CD14-positive monocyte (primary cell): ENCODE measurements around the gene ZNF365. TPM values are rescaled to one million over a fixed set of nuclear protein-coding genes. Genes with fewer than 3 reads are reported as not detected.

Source experiments
- DNase-seq, 3 donors: peaks; one replicate each; pipeline ENCODE4 v3.0.0-alpha.2; 2011 to 2022
- H2AFZ ChIP-seq: 2 replicates; pipeline ENCODE4 v1.6.0; 2012; ENCODE audit warnings: mild to moderate bottlenecking, low read depth, low read length, inconsistent platforms; ENCODE audit not compliant: insufficient read depth, poor library complexity, severe bottlenecking
- H3K27ac ChIP-seq, 2 donors: 1 replicate in 1 of 2; 2 replicates in 1 of 2; pipeline ENCODE4 v1.5.1; 2012 to 2013; ENCODE audit warnings: low read length in 2 of 2, control low read depth in 1 of 2, inconsistent platforms in 1 of 2, low read depth in 1 of 2, mild to moderate bottlenecking in 1 of 2
- H3K27me3 ChIP-seq, 2 donors: one replicate each; pipeline versions ENCODE4 v1.6.0 to v1.6.1; 2011 to 2013; ENCODE audit warnings: low read length in 2 of 2; ENCODE audit not compliant: control insufficient read depth in 2 of 2, insufficient read depth in 2 of 2
- H3K36me3 ChIP-seq, 2 donors: replicated peaks in 1 of 2; 1 replicate in 1 of 2; 2 replicates in 1 of 2; pipeline versions ENCODE4 v1.5.1 to v1.6.1; 2012 to 2013; ENCODE audit warnings: low read length in 2 of 2, control low read depth in 1 of 2, inconsistent platforms in 1 of 2, mild to moderate bottlenecking in 1 of 2; ENCODE audit not compliant: insufficient read depth in 2 of 2, control insufficient read depth in 1 of 2
- H3K4me1 ChIP-seq, 2 donors: 1 replicate in 1 of 2; 2 replicates in 1 of 2; pipeline versions ENCODE4 v1.5.1 to v1.6.1; 2012 to 2013; ENCODE audit warnings: low read length in 2 of 2, control low read depth in 1 of 2, inconsistent platforms in 1 of 2, mild to moderate bottlenecking in 1 of 2, moderate library complexity in 1 of 2; ENCODE audit not compliant: insufficient read depth in 2 of 2, control insufficient read depth in 1 of 2
- H3K4me2 ChIP-seq: replicated peaks from 2 replicates; pipeline ENCODE3; 2012; ENCODE audit warnings: low read length, moderate library complexity, mild to moderate bottlenecking; ENCODE audit not compliant: poor library complexity, severe bottlenecking; ENCODE audit errors: extremely low read depth
- H3K4me3 ChIP-seq, 3 experiments: fragments of 200-600 bp in 1 of 3; sonication (generic) in 1 of 3; replicated peaks in 1 of 3; 1 replicate in 2 of 3; 2 replicates in 1 of 3; pipeline ENCODE4 v1.5.1; 2011 to 2013; ENCODE audit warnings: low read length in 3 of 3, mild to moderate bottlenecking in 3 of 3, control low read depth in 2 of 3, low read depth in 2 of 3, inconsistent platforms in 1 of 3, moderate library complexity in 1 of 3
- H3K79me2 ChIP-seq: 2 replicates; pipeline ENCODE4 v1.6.0; 2012; ENCODE audit warnings: mild to moderate bottlenecking, control low read depth, inconsistent platforms, low read length, moderate library complexity; ENCODE audit not compliant: insufficient read depth
- H3K9ac ChIP-seq: 2 replicates; pipeline ENCODE4 v1.6.0; 2017; ENCODE audit warnings: low read length, mild to moderate bottlenecking; ENCODE audit not compliant: insufficient read depth, poor library complexity, severe bottlenecking
- H3K9me3 ChIP-seq, 2 donors: replicated peaks in 1 of 2; 1 replicate in 1 of 2; 2 replicates in 1 of 2; pipeline versions ENCODE4 v1.5.1 to v1.6.1; 2012 to 2013; ENCODE audit warnings: low read length in 2 of 2, control low read depth in 1 of 2; ENCODE audit not compliant: control insufficient read depth in 1 of 2, insufficient read depth in 1 of 2
- H4K20me1 ChIP-seq: 2 replicates; pipeline ENCODE4 v1.6.0; 2012; ENCODE audit warnings: mild to moderate bottlenecking, low read length, control low read depth, moderate library complexity; ENCODE audit not compliant: insufficient read depth
- H3K27ac Mint-ChIP-seq, 7 donors: one replicate each; pipeline ENCODE4 v1.8.0; 2020; ENCODE audit warnings: mild to moderate bottlenecking in 7 of 7, mixed read lengths in 7 of 7, moderate library complexity in 6 of 7, inconsistent platforms in 2 of 7
- H3K27me3 Mint-ChIP-seq, 3 donors: one replicate each; pipeline ENCODE4 v1.8.0; 2021 to 2022; ENCODE audit warnings: low read depth in 3 of 3, mild to moderate bottlenecking in 3 of 3, mixed read lengths in 3 of 3, moderate library complexity in 3 of 3, inconsistent platforms in 1 of 3
- H3K36me3 Mint-ChIP-seq, 2 donors: one replicate each; pipeline ENCODE4 v1.8.0; 2020; ENCODE audit warnings: mixed read lengths in 2 of 2, inconsistent platforms in 1 of 2, mild to moderate bottlenecking in 1 of 2
- H3K4me1 Mint-ChIP-seq: one replicate; pipeline ENCODE4 v1.8.0; 2020; ENCODE audit warnings: mild to moderate bottlenecking, mixed read lengths
- H3K4me3 Mint-ChIP-seq, 2 donors: one replicate each; pipeline ENCODE4 v1.8.0; 2020; ENCODE audit warnings: mild to moderate bottlenecking in 2 of 2, mixed read lengths in 2 of 2, moderate library complexity in 1 of 2
- H3K9me3 Mint-ChIP-seq, 7 donors: one replicate each; pipeline ENCODE4 v1.8.0; 2020 to 2022; ENCODE audit warnings: mixed read lengths in 7 of 7, mild to moderate bottlenecking in 6 of 7, moderate library complexity in 6 of 7, inconsistent platforms in 2 of 7
- CTCF ChIP-seq: fragments of 200-600 bp; IDR thresholded peaks from one replicate; pipeline ENCODE4 v1.8.0; 2022; ENCODE audit warnings: antibody characterized with exemption, mild to moderate bottlenecking
- WGBS: methylation state at CpG from one replicate; pipeline ENCODE4 v1.1.5; 2013; ENCODE audit warnings: missing lambda C conversion rate; ENCODE audit not compliant: insufficient coverage; 5-methylcytosine and 5-hydroxymethylcytosine counted together
- intact Hi-C, 2 donors: fragments of 100-400 bp; cut with micrococcal nuclease; formaldehyde crosslinking; loops; one replicate each; pipeline versions ENCODE4 v1.15.0 to v1.15.1; 2023
- polyA plus RNA-seq, 3 donors: library from polyadenylated mRNA; depleted of rRNA in 1 of 3; unstranded in 2 of 3; stranded (reverse) in 1 of 3; fragments of 300-500 nt in 2 of 3; fragments of >200 nt in 1 of 3; fragmentation: Illumina TruSeq in 2 of 3; gene quantifications; 1 replicate in 2 of 3; 2 replicates in 1 of 3; pipeline ENCODE4 v1.2.3, GENCODE V29; 2012 to 2021

ZNF365 gene
- polyA plus RNA-seq, 3 donors = not detected

- TF ChIP-seq CTCF = no peak
- Mint-ChIP-seq H3K4me3 (no peak overlapping the region), H3K36me3 (no peaks in the 10 kb centered on the region), H3K27ac (no peak overlapping the region), H3K4me1 (no peaks in the 10 kb centered on the region), H3K9me3 (peaks cover 0 to 12% (median 6%) of the 10 kb centered on the region in 7 donors), H3K27me3 (peaks cover 0 to 10% (median under 1%) of the 10 kb centered on the region in 3 donors)
- WGBS = no CpG with 5 or more reads among the region's 3 CpGs
- Histone ChIP-seq H3K9ac (no peak overlapping the region), H3K27ac (no peak overlapping the region), H3K9me3 (peaks cover 0 to 7% of the 10 kb centered on the region in 2 donors), H3K36me3 (no peaks in the 10 kb centered on the region), H2AFZ (no peak overlapping the region), H3K27me3 (no peaks in the 10 kb centered on the region), H3K4me3 (no peak overlapping the region), H3K4me1 (no peaks in the 10 kb centered on the region), H3K79me2 (no peaks in the 10 kb centered on the region), H4K20me1 (no peaks in the 10 kb centered on the region), H3K4me2 (no peak overlapping the region)
- no peak for DNase-seq
- intact Hi-C loops = no loop called here
Observed at GRCh38 chr10:62327885-62328284, 46.3 kb upstream of the ZNF365 start.

- H4K20me1 ChIP-seq = no peaks in the 10 kb centered on the region
- H3K4me1 ChIP-seq = no peaks in the 10 kb centered on the region
- intact Hi-C loops = no loop called here
- no peak for TF ChIP-seq CTCF
- H3K27me3 ChIP-seq = no peaks in the 10 kb centered on the region
- Mint-ChIP-seq H3K27me3 (peaks cover 0 to 10% (median 5%) of the 10 kb centered on the region in 3 donors), H3K9me3 (peaks cover 3 to 11% (median 7%) of the 10 kb centered on the region in 7 donors), H3K4me3 (no peak overlapping the region), H3K36me3 (no peaks in the 10 kb centered on the region), H3K27ac (no peak overlapping the region), H3K4me1 (no peaks in the 10 kb centered on the region)
- H3K9ac ChIP-seq = no peak overlapping the region
- no peak overlapping the region for H2AFZ ChIP-seq
- H3K27ac ChIP-seq = no peak overlapping the region
- WGBS = 100% methylated on average over 1 of the region's 1 CpG
- no peak for DNase-seq
- H3K4me3 ChIP-seq = no peak overlapping the region
- H3K4me2 ChIP-seq = no peak overlapping the region
- no peaks in the 10 kb centered on the region for H3K36me3 ChIP-seq
- no peaks in the 10 kb centered on the region for H3K79me2 ChIP-seq
- peaks cover 0 to 8% of the 10 kb centered on the region in 2 donors for H3K9me3 ChIP-seq
Observed at GRCh38 chr10:62330213-62330612, 44.0 kb upstream of the ZNF365 start.
